Inflammatory macrophage (primary cell): ENCODE results near the gene CIDEC.
"Not testable (repeated sequence)": the region's sequence is repeated elsewhere in the genome, so short reads cannot be mapped to it uniquely, and the experiment has no call there.

Experiments used
- DNase-seq, 2 donors: peaks; one replicate each; pipeline ENCODE4 v3.0.0-alpha.2; 2020 to 2022

Gene CIDEC

DNA sequence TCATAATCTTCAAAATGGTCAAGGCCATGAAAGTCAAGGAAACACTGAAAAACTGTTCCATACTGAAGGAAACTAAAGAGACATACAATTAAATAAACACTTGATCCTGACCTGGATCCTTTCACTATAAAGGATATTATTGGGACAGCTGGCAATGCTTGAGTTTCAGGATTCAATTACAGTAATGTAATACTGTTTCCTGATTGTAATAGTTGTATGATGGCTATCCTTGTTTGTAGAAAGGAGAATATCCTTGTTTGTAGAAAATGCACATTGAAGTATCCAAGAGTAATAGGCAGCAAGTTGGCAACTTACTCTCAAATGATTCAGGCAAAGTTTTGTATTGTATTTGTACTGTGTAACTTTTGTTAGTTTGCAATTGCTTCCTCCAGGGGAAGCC lies 4.6 kb downstream of the CIDEC start:
- DNase-seq, result no peak

DNA sequence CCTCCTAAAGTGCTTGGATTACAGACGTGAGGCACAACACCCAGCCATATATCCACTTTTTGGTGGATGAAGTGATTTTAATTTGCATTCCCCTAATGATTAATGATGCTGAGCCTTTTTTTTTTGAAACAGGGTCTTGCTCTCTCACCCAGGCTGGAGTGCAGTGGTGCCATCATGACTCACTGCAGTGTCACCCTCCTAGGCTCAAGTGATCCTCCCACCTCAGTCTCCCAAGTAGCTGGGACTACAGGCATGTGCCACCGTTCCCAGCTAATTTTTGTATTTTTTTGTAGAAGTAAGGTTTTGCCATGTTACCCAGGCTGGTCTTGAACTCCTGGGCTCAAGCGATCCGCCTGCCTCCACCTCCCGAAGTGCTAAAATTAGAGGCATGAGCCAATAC lies 8.0 kb downstream of the CIDEC start:
- DNase-seq, result peak in 1 of 2 donors; percentile 31

DNA sequence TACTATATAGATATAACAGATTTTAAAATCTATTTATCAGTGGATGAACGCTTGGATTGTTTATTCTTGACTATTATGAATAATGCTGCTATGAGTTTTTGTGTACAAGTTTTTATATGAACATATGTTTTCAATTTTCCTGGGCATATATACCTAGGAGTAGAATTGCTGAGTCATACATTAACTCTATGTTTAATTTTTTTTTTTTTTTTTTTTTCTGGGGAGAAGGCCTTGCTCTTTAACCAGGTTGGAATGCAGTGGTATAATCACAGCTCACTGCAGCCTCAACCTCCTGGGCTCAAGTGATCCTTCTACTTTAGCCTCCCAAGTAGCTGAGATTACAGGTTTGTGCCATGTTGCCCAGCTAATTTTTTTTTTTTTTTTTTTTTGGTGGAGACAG lies 9.1 kb downstream of the CIDEC start:
- DNase-seq, result no peak

- no peak for DNase-seq
These were observed 10.1 kb downstream of the CIDEC start for GRCh38 chr3:9869955-9870354.

DNA sequence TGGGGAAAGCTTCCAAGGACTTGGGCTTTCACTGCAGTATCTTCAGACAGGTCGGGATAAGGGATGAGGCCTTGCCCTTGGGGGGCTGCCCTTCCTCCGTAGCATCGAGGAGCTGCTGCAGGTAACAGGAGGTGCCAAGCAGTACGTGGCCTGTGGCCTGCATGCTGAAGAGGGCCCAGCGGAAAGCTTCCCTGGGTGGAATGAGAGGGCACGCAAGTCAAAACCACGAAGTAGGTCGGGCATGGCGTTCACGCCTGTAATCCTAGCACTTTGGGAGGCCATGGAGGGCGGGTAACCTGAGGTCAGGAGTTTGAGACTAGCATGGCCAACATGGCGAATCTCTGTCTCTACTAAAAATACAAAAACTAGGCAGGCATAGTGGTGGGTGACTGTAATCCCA lies 12.9 kb downstream of the CIDEC start:
- no peak for DNase-seq

DNA sequence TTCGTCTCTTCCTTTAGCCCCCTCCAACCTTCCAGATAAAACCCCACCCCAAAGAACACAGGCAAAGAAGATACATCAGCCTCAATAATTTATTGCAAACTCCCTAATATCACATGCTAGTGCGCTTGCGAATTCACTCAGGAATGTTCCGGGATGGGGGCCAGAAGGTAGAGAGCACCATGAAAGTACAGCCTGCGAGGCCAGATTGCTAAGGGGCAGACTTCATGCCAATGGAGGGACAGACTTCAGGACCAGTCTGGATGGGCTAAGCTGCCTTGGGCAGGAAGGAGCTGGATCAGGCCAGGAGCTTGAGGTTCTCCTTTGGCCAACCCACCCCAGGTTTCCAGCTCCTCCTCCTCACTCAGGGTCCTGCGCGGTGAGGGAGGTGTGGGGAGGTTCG lies 13.4 kb downstream of the CIDEC start:
- DNase-seq, result no peak

- not testable (repeated sequence) for DNase-seq
These were observed 14.9 kb downstream of the CIDEC start for GRCh38 chr3:9865125-9865637.

DNA sequence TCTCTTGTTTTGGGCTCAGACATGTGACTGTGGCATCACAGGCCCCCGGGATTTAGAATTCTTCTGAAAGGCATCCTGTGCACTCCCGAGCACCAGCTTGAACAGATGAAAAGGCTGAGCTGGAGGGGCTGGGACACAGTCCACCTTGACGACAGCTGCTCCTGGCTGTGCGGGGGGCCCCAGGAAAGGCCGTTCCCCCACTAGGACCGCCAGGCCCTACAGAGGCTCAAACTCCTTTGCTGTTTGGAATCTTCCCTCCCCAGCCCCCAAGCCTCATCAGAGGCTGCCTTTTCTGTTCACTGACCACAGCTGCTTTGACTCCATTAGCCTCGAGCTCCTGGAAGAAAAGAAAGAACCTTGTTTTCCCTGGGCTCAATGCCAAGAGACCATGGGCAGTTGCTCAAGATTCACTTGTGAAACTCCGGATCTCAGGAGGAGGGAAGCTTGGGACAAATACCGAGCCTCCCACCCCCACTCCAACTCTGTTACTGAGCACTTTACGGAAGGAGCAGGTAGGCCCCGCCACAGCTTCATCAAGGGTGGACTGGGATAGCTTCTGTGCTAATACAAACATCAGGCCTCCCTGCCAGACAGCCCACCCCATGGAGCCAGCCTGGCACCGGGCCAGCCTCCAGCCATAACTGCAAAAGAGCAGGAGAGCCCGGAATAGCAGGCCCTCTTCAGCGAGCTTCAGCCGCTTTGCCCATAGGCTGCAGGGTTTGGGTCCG lies 15.7 kb downstream of the CIDEC start:
- DNase-seq, result peak; percentile 62 to 73

- DNase-seq, result no peak
These were observed 16.8 kb downstream of the CIDEC start for GRCh38 chr3:9863058-9863772.

- peak; percentile 23 to 51 for DNase-seq
These were observed 17.5 kb downstream of the CIDEC start for GRCh38 chr3:9862391-9863057.

- DNase-seq, result no peak
These were observed 18.4 kb downstream of the CIDEC start for GRCh38 chr3:9861626-9862130.

DNA sequence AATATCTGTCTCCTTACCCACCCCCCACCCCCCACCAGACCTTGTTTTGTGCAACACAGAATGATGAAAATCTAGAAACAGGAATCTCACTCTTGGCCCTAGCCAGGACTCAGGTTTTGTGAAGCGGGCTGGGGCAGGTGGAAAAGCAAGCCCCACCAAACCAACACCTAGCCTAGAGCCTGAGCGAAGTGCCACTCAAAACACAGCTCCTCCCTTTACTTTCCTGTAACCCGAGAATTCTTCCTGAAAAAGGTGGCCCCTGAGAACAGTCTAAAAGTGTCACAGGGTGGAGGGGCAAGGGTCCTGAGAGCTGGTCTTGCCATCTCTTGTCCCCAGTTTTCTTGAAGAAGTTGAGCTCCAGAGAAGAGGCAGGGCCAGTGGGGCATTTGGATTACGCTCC lies 18.9 kb downstream of the CIDEC start:
- DNase-seq, result no peak

GRCh38 chr3:9859530-9860025 lies 20.5 kb downstream of the CIDEC start:
- no peak for DNase-seq

- DNase-seq, result no peak
These were observed 24.5 kb downstream of the CIDEC start for GRCh38 chr3:9855594-9855993.

DNA sequence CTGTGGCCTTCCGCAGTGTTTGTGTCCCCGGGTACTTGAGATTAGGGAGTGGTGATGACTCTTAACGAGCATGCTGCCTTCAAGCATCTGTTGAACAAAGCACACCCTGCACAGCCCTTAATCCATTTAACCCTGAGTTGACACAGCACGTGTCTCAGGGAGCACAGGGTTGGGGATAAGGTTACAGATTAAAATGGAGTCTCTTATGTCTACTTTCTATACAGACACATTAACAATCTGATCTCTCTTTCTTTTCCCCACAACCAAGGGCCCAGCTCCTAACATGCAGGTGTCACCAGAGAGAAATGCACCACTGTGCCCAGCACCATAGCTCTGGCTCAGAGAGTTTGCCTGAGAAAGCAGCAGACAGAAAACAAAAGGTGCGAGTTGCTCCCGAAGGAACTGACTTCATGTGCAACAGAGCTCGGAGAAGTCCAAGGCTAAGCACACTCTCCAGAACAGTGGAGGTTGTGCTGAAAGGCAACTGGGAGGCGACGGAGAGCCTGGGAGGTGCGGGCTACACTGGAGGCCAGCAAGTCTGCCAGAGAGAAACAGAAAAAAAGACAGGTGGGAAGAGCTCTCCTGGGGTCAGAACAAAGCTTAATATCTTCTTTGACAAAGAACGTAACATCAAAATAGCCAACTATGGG lies 25.6 kb downstream of the CIDEC start:
- not testable (repeated sequence) for DNase-seq

DNA sequence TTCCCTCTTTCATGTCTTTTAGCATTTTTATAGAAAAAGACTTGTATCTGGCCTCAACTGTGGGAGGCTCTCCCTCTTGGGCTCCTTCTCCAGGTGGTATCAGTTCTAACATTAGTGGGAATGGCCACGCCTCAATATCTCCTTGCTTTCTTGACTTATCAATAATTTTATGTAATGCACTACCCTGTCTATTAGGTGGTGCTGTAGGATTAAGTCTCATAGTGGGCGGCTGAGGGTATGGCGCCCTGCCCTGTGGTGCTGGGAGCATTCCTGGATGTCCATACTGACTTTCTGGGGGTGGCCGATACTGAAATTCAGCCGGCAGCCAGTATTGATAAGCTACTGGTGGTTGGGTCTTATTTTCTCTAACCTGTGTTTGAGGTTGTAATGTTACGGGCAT lies 27.5 kb downstream of the CIDEC start:
- DNase-seq, result no peak

DNA sequence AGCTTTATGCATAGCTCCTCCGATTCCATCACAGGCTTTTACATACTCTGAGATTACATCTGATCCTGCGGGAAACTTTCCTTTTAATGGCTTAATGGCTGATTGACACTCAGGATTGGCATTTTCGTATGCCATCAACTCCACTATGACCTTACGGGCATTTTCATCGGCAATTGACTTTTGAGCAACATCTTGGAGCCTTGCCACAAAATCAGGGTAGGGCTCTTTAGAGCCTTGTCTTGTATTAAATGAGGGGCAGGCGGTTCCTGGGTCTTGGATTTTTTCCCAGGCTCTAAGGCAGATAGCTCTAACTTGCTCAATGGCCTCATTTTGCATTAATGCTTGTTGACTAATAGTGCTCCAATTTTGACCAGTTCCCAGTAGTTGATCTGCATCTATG lies 28.1 kb downstream of the CIDEC start:
- not testable (repeated sequence) for DNase-seq

DNA sequence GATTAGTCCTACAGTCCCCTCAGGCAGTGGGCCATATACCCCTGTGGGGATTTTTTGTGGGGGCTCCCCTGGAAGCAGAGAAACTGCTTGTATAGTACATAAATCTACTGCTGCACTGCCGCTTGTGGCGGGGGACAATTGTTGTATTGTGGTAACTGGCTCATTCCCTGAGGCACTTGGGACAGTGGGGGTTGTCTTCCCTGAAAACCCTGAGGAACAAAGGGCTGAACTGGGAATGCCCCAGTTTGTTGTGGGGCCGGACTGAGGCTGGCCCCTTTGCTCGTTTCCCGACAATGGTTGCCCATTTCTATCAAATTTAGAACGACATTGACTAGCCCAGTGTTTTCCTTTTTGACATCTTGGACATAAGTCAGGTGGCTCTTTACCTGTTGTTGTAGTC lies 28.7 kb downstream of the CIDEC start:
- not testable (repeated sequence) for DNase-seq

DNA sequence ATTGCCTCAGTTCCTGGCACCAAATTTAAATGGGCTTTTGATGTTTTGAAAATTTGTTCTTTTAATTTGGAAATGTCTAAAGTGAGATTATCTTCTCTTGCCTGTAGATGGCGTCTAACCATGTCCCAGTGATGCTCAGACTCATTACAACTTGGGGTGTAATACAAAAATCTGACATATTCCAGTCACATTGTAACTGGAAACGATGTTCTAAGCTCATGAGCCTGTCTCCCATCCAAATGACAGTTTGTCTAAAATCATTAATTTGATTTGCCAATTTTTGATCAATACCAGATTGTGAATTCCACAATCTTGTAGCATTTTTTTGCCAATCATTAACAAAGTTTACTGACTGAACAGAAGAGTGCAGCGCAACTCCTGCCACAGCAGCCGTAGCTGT lies 31.2 kb downstream of the CIDEC start:
- peak; percentile 27 to 48 for DNase-seq

- DNase-seq, result not testable (repeated sequence)
These were observed 32.2 kb downstream of the CIDEC start for GRCh38 chr3:9847870-9848269.

DNA sequence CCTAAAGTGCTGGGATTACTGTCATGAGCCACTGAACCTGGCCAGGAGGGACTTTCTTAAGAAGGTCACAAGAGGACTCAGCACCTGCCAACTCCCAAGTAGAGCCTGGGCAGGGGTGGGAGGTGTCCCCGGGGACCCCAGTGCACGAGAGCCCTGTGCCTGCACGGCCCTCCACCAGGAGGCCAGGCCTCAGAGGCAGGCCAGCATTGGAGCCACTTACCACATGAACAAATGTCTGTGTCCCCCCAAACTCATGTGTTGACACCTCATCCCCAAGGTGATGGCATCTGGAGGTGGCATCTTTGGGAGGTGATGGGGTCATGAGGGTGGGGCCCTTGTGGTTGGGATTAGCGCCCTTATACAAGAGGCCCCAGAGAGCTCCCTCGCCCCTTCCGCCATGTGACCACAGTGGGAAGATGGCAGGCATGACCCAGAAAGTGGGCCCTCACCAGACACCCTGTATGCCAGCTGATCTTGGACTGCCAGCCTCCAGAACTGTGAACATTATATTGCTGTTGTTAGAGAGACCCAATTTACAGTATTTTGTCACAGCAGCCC lies 33.0 kb downstream of the CIDEC start:
- no peak for DNase-seq

GRCh38 chr3:9846231-9846630 lies 33.8 kb downstream of the CIDEC start:
- DNase-seq, result no peak
